Measurements from ENCODE around the gene CPA3.

CPA3 gene

DNA sequence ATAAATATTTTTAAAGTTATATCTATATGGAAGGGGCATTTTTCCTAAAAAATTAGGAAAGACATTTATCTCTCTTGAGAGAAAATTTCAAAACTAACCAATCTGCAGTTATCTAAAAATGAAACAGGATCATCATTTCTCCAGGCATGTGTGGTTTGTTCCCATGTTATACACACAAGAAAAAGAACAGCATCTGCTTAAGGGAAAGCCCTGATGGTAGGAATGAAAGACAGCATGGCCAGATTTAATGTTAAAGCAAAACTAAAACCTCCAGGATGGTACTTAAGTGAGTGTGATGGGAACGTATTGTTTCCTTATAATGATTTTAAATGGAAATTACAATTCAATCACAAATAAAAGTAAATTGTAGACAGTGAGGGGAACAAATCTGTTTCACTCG lies 80.0 kb downstream of the CPA3 start:
- no peak for DNase-seq
- no peak for TF ChIP-seq POLR2A (IDR thresholded peaks at IDR 0.05; ENCODE audit: low read length)
- no peak for TF ChIP-seq GATA1 (IDR thresholded peaks at IDR 0.05; ENCODE audit: low read depth, low read length)
